ENCODE data around the gene KIRREL3. TPM values are rescaled to one million over a fixed set of nuclear protein-coding genes. Genes with fewer than 3 reads are reported as not detected.

Gene KIRREL3
- total and polyA plus RNA-seq, 2 donors (not counting 3 experiments of a cell fraction or from before 2014, with no cell fraction given), result not detected

DNA sequence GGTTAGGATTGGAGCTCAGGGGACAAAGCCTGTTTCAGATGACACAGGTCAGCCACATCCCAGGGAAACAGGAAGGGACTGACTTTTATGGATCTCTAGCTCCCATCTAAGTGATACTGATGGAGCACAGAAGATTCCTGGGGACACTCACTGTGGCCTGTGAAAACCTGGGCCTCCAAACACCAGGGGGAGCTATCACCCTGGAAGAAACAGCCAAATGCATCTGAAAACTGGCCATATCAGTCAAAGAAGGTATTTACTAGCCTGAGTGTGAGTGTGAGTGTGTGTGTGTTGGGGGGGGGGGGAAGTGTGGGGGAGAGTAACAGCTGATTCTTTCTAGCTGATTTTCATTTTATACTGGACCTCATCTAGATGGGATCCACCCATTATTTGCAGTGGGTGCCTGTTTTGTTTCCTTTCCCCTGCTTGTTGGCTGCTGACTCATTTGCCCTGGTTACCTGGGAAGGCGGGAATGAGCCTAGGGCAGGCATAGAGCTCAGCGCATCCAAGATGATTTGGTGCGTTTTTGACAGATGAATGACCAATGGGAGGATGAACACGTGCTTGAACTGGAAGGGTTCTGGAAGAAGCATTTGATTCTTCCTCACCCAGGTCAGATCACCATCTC lies 284.0 kb downstream of the KIRREL3 start:
- Histone ChIP-seq H3K36me3 (ENCODE audit: control insufficient read depth in 2 of 2, extremely low read depth in 1 of 2, insufficient read depth in 2 of 2, low read length in 2 of 2) (no peaks in the 10 kb centered on the region), H2AFZ (ENCODE audit: low read depth, low read length) (no peak overlapping the region), H3K27me3 (ENCODE audit: control insufficient read depth in 2 of 2, insufficient read depth in 2 of 2, low read length in 2 of 2) (no peaks in the 10 kb centered on the region), H3K4me1 (ENCODE audit: control insufficient read depth, extremely low read depth, insufficient read depth, low read length) (no peaks in the 10 kb centered on the region), H3K9me1 (replicated peaks; ENCODE audit: control insufficient read depth, extremely low read depth, insufficient read depth, low read length) (no peaks in the 10 kb centered on the region), H3K27ac (ENCODE audit: insufficient read depth, low read depth, low read length) (no peak overlapping the region), H3K79me2 (ENCODE audit: control insufficient read depth, insufficient read depth, low read length) (no peaks in the 10 kb centered on the region), H3K4me2 (ENCODE audit: insufficient read depth, low read length) (no peak overlapping the region), H3K4me3 (replicated peaks in 1 of 3; ENCODE audit: insufficient read depth in 1 of 3, low read depth in 1 of 3, low read length in 3 of 3) (no peak overlapping the region), H4K20me1 (replicated peaks; ENCODE audit: control insufficient read depth, extremely low read depth, insufficient read depth, low read length) (no peaks in the 10 kb centered on the region), H3K9me3 (replicated peaks; ENCODE audit: control insufficient read depth, insufficient read depth, low read length) (no peaks in the 10 kb centered on the region), H3K9ac (replicated peaks; ENCODE audit: extremely low read depth, insufficient read depth, low read length) (no peak overlapping the region)
- ChIA-PET POLR2A (no interaction called here), CTCF (no interaction called here)
- TF ChIP-seq JUN (IDR thresholded peaks at IDR 0.05; ENCODE audit: borderline replicate concordance, insufficient read depth, insufficient read length, low read depth), result no peak
- TF ChIP-seq, protein P1, sequence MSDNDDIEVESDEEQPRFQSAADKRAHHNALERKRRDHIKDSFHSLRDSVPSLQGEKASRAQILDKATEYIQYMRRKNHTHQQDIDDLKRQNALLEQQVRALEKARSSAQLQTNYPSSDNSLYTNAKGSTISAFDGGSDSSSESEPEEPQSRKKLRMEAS (IDR thresholded peaks at IDR 0.05; ENCODE audit: insufficient read depth, insufficient read length), result no peak
- TF ChIP-seq, protein P2, sequence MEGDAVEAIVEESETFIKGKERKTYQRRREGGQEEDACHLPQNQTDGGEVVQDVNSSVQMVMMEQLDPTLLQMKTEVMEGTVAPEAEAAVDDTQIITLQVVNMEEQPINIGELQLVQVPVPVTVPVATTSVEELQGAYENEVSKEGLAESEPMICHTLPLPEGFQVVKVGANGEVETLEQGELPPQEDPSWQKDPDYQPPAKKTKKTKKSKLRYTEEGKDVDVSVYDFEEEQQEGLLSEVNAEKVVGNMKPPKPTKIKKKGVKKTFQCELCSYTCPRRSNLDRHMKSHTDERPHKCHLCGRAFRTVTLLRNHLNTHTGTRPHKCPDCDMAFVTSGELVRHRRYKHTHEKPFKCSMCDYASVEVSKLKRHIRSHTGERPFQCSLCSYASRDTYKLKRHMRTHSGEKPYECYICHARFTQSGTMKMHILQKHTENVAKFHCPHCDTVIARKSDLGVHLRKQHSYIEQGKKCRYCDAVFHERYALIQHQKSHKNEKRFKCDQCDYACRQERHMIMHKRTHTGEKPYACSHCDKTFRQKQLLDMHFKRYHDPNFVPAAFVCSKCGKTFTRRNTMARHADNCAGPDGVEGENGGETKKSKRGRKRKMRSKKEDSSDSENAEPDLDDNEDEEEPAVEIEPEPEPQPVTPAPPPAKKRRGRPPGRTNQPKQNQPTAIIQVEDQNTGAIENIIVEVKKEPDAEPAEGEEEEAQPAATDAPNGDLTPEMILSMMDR (IDR thresholded peaks at IDR 0.05; ENCODE audit: extremely low read depth in 1 of 2, insufficient read depth in 1 of 2, low read depth in 1 of 2, low read length in 2 of 2), result peak in 1 of 2 donors; percentile 22
- TF ChIP-seq POLR2AphosphoS5 (IDR thresholded peaks at IDR 0.05; ENCODE audit: insufficient read depth, low read depth, low read length), result no peak
- intact Hi-C loops (cut with micrococcal nuclease) (loop anchor here (5.0 kb wide), 1 partner anchor 276 kb away; no protein-coding TSS in a partner anchor), dilution Hi-C loops (cut with MboI; ENCODE audit: extremely low pct_ligation_motif_present, low sequenced_read_pairs) (no loop called here)
- no TSS peak for BruUV-seq (replicated peaks)
- FAIRE-seq (no peak), DNase-seq (ENCODE audit: low read depth, low spot score) (no peak)

DNA sequence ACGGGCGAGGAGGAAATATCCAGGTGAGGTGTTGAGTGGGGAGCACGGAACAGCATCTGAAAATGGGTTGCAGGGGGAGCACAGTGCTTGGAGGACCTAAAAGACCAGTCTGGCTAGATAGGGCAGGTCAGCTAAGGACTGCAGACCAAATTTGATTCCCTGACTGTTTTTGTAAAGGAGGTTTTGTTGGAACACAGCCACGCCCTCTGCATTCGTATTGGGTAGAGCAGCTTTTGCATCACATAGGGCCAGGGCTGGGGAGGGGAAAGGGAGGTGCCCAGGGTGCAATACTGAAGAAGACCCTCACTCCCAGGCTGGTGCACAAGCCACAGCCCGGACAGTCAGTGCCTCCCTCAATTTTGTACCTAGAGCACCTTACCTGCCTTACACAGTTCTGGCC lies 286.8 kb downstream of the KIRREL3 start:
- H3K9me1 ChIP-seq (replicated peaks; ENCODE audit: control insufficient read depth, extremely low read depth, insufficient read depth, low read length), result no peaks in the 10 kb centered on the region
- no peak overlapping the region for H3K4me3 ChIP-seq (replicated peaks in 1 of 3; ENCODE audit: insufficient read depth in 1 of 3, low read depth in 1 of 3, low read length in 3 of 3)
- no peaks in the 10 kb centered on the region for H4K20me1 ChIP-seq (replicated peaks; ENCODE audit: control insufficient read depth, extremely low read depth, insufficient read depth, low read length)
- H3K4me1 ChIP-seq (ENCODE audit: control insufficient read depth, extremely low read depth, insufficient read depth, low read length), result no peaks in the 10 kb centered on the region
- H3K79me2 ChIP-seq (ENCODE audit: control insufficient read depth, insufficient read depth, low read length), result no peaks in the 10 kb centered on the region
- no peak overlapping the region for H2AFZ ChIP-seq (ENCODE audit: low read depth, low read length)
- no peaks in the 10 kb centered on the region for H3K27me3 ChIP-seq (ENCODE audit: control insufficient read depth in 2 of 2, insufficient read depth in 2 of 2, low read length in 2 of 2)
- FAIRE-seq (no peak), DNase-seq (ENCODE audit: low read depth, low spot score) (no peak)
- H3K9ac ChIP-seq (replicated peaks; ENCODE audit: extremely low read depth, insufficient read depth, low read length), result no peak overlapping the region
- POLR2A ChIA-PET, result no interaction called here
- H3K27ac ChIP-seq (ENCODE audit: insufficient read depth, low read depth, low read length), result no peak overlapping the region
- CTCF ChIA-PET, result no interaction called here
- dilution Hi-C loops (cut with MboI; ENCODE audit: extremely low pct_ligation_motif_present, low sequenced_read_pairs), result no loop called here
- intact Hi-C loops (cut with micrococcal nuclease), result no loop called here
- TF ChIP-seq FOS (IDR thresholded peaks at IDR 0.05; ENCODE audit: borderline replicate concordance, insufficient read depth, low read length) (no peak), MYC (IDR thresholded peaks at IDR 0.05; ENCODE audit: low read depth, low read length) (no peak), POLR2A (IDR thresholded peaks at IDR 0.05; ENCODE audit: low read depth, low read length) (no peak), JUN (IDR thresholded peaks at IDR 0.05; ENCODE audit: borderline replicate concordance, insufficient read depth, insufficient read length, low read depth) (no peak), POLR2AphosphoS5 (IDR thresholded peaks at IDR 0.05; ENCODE audit: insufficient read depth, low read depth, low read length) (no peak), GATA2 (IDR thresholded peaks at IDR 0.05; ENCODE audit: insufficient read depth, insufficient read length, low read depth, low read length) (no peak), EZH2 (IDR thresholded peaks at IDR 0.05; ENCODE audit: borderline replicate concordance, low read depth, low read length, severe bottlenecking) (no peak)
- TF ChIP-seq, protein P2 (IDR thresholded peaks at IDR 0.05; ENCODE audit: extremely low read depth in 1 of 2, insufficient read depth in 1 of 2, low read depth in 1 of 2, low read length in 2 of 2), result no peak
- TF ChIP-seq, protein P1 (IDR thresholded peaks at IDR 0.05; ENCODE audit: insufficient read depth, insufficient read length), result no peak
- no peaks in the 10 kb centered on the region for H3K36me3 ChIP-seq (ENCODE audit: control insufficient read depth in 2 of 2, extremely low read depth in 1 of 2, insufficient read depth in 2 of 2, low read length in 2 of 2)
- BruUV-seq (replicated peaks), result no TSS peak
- no peaks in the 10 kb centered on the region for H3K9me3 ChIP-seq (replicated peaks; ENCODE audit: control insufficient read depth, insufficient read depth, low read length)
- H3K4me2 ChIP-seq (ENCODE audit: insufficient read depth, low read length), result no peak overlapping the region

Data from endothelial cell of umbilical vein (primary cell).